ENCODE results near the gene SLC41A2.

The SLC41A2 gene

GRCh38 chr12:104976703-104977102, 18.6 kb upstream of the SLC41A2 start:
- DNase-seq (ENCODE audit: low read depth in 1 of 2, low spot score in 1 of 2), result no peak
- Histone ChIP-seq H3K27me3 (ENCODE audit: insufficient read depth, poor library complexity, severe bottlenecking) (no peaks in the 10 kb centered on the region), H3K4me3 (replicated peaks; ENCODE audit: insufficient read depth, low read length) (no peak overlapping the region), H3K27ac (replicated peaks) (no peak overlapping the region)
- TF ChIP-seq CTCF (IDR thresholded peaks at IDR 0.05; ENCODE audit: insufficient read depth, low read length), result no peak
- TF ChIP-seq SPI1 (IDR thresholded peaks at IDR 0.05; ENCODE audit: borderline replicate concordance, low read depth), result no peak
- TF ChIP-seq GABPA (IDR thresholded peaks at IDR 0.05; ENCODE audit: low read depth), result no peak
- no peak for TF ChIP-seq REST (IDR thresholded peaks at IDR 0.05; ENCODE audit: insufficient replicate concordance, low read depth)
- no peak for TF ChIP-seq POLR2AphosphoS5 (IDR thresholded peaks at IDR 0.05; ENCODE audit: low read depth)

- no peak for DNase-seq (ENCODE audit: low read depth in 1 of 2, low spot score in 1 of 2)
- no peaks in the 10 kb centered on the region for H3K27me3 ChIP-seq (ENCODE audit: insufficient read depth, poor library complexity, severe bottlenecking)
- TF ChIP-seq REST (IDR thresholded peaks at IDR 0.05; ENCODE audit: insufficient replicate concordance, low read depth) (no peak), SPI1 (IDR thresholded peaks at IDR 0.05; ENCODE audit: borderline replicate concordance, low read depth) (no peak), CTCF (IDR thresholded peaks at IDR 0.05; ENCODE audit: insufficient read depth, low read length) (no peak)
These were observed 17.7 kb upstream of the SLC41A2 start for GRCh38 chr12:104975587-104976343.

GRCh38 chr12:104974626-104975290, 16.7 kb upstream of the SLC41A2 start:
- peak; percentile 56 to 81 for DNase-seq (ENCODE audit: low read depth in 1 of 2, low spot score in 1 of 2)
- no peak overlapping the region for H3K4me3 ChIP-seq (replicated peaks; ENCODE audit: insufficient read depth, low read length)

More at GRCh38 chr12:104975587-104976343, 17.7 kb upstream of the SLC41A2 start:
- Histone ChIP-seq H3K4me3 (replicated peaks; ENCODE audit: insufficient read depth, low read length) (no peak overlapping the region), H3K27ac (replicated peaks) (no peak overlapping the region)

More at GRCh38 chr12:104974626-104975290, 16.7 kb upstream of the SLC41A2 start:
- H3K27ac ChIP-seq (replicated peaks), result no peak overlapping the region
- no peaks in the 10 kb centered on the region for H3K27me3 ChIP-seq (ENCODE audit: insufficient read depth, poor library complexity, severe bottlenecking)
- TF ChIP-seq CTCF (IDR thresholded peaks at IDR 0.05; ENCODE audit: insufficient read depth, low read length), result no peak
- TF ChIP-seq GABPA (IDR thresholded peaks at IDR 0.05; ENCODE audit: low read depth), result no peak
- TF ChIP-seq SPI1 (IDR thresholded peaks at IDR 0.05; ENCODE audit: borderline replicate concordance, low read depth), result peak; percentile 55; the same call in 1 of the 2 replicates
- TF ChIP-seq POLR2AphosphoS5 (IDR thresholded peaks at IDR 0.05; ENCODE audit: low read depth), result no peak
